Lung (tissue), 12 donors: Measurements from ENCODE around the gene CD226. TPM values are rescaled to one million over a fixed set of nuclear protein-coding genes. Genes with fewer than 3 reads are reported as not detected.
"Not testable (repeated sequence)": the region's sequence is repeated elsewhere in the genome, so short reads cannot be mapped to it uniquely, and the experiment has no call there.

Experiments used
- ATAC-seq: fragments of 200-7000 bp; cut with Tn5 transposase; one replicate; pipeline ENCODE4 v1.9.1; 2020; ENCODE audit warnings: moderate number of reproducible peaks; ENCODE audit not compliant: insufficient read depth, low FRiP score
- DNase-seq, 3 donors: peaks; one replicate each; pipeline ENCODE4 v3.0.0-alpha.2; 2013 to 2017
- H3K27ac ChIP-seq, 2 donors: one replicate each; pipeline ENCODE4 v1.5.1; 2013; ENCODE audit warnings: mild to moderate bottlenecking in 2 of 2, moderate library complexity in 2 of 2, control low read depth in 1 of 2, inconsistent platforms in 1 of 2, low read depth in 1 of 2, low read length in 1 of 2
- H3K27me3 ChIP-seq, 3 donors: one replicate each; pipeline ENCODE4 v1.5.1; 2013; ENCODE audit warnings: low read length in 2 of 3; ENCODE audit not compliant: control insufficient read depth in 3 of 3, insufficient read depth in 3 of 3
- H3K36me3 ChIP-seq, 4 donors: one replicate each; pipeline ENCODE4 v1.5.1; 2013; ENCODE audit warnings: low read length in 4 of 4, mild to moderate bottlenecking in 1 of 4, moderate library complexity in 1 of 4; ENCODE audit not compliant: control insufficient read depth in 4 of 4, insufficient read depth in 4 of 4
- H3K4me1 ChIP-seq, 5 donors: one replicate each; pipeline ENCODE4 v1.5.1; 2013; ENCODE audit warnings: low read length in 5 of 5, mild to moderate bottlenecking in 2 of 5, moderate library complexity in 1 of 5; ENCODE audit not compliant: control insufficient read depth in 5 of 5, insufficient read depth in 5 of 5
- H3K4me3 ChIP-seq: one replicate; pipeline ENCODE4 v1.5.1; 2013; ENCODE audit warnings: mild to moderate bottlenecking, control low read depth, moderate library complexity
- H3K9ac ChIP-seq, 2 donors: one replicate each; pipeline ENCODE4 v1.5.1; 2013; ENCODE audit warnings: low read length in 2 of 2, control low read depth in 1 of 2; ENCODE audit not compliant: insufficient read depth in 1 of 2
- H3K9me3 ChIP-seq, 4 donors: one replicate each; pipeline ENCODE4 v1.5.1; 2013; ENCODE audit warnings: low read length in 3 of 4, mild to moderate bottlenecking in 1 of 4, moderate library complexity in 1 of 4; ENCODE audit not compliant: control insufficient read depth in 4 of 4, insufficient read depth in 3 of 4
- WGBS, 2 donors: extraction: QIAGEN DNeasy Blood & Tissue Kit; methylation state at CpG; one replicate each; pipeline ENCODE4 v1.1.7; 2013; 5-methylcytosine and 5-hydroxymethylcytosine counted together
- polyA plus RNA-seq, 2 donors: library from polyadenylated mRNA; stranded (reverse); fragments of 200-250 nt; gene quantifications; one replicate each; pipeline ENCODE4 v1.2.1, GENCODE V29; 2013
- total RNA-seq, 2 donors: library from RNA; depleted of rRNA in 1 of 2; stranded (reverse); fragments of >200 nt in 1 of 2; gene quantifications; one replicate each; pipeline ENCODE4 v1.2.1, GENCODE V29; 2014 to 2021
- TF ChIP-seq, protein P1 (sequence below): IDR thresholded peaks from 2 replicates; pipeline ENCODE4 v1.5.1; 2012; ENCODE audit warnings: mild to moderate bottlenecking; ENCODE audit errors: control extremely low read depth, extremely low read depth
- donor health status: control.
- donor health status: control.
- donor health status: Bipolar disorder and iron deficiency.
- donor health status: healthy.
- donor health status: DM: yes; HTN: yes; CAD: no.

CD226 gene
- total and polyA plus RNA-seq, 4 donors, result 0.49 to 6.3 (median 2.7) TPM

GRCh38 chr18:69871363-69871762 lies 76.3 kb downstream of the CD226 start:
- DNase-seq (no peak), ATAC-seq (no peak)
- peaks cover 0 to 2% (median 0%) of the 10 kb centered on the region in 5 donors for H3K4me1 ChIP-seq
- H3K27me3 ChIP-seq, result no peaks in the 10 kb centered on the region
- no peaks in the 10 kb centered on the region for H3K9me3 ChIP-seq
- TF ChIP-seq, protein P1, sequence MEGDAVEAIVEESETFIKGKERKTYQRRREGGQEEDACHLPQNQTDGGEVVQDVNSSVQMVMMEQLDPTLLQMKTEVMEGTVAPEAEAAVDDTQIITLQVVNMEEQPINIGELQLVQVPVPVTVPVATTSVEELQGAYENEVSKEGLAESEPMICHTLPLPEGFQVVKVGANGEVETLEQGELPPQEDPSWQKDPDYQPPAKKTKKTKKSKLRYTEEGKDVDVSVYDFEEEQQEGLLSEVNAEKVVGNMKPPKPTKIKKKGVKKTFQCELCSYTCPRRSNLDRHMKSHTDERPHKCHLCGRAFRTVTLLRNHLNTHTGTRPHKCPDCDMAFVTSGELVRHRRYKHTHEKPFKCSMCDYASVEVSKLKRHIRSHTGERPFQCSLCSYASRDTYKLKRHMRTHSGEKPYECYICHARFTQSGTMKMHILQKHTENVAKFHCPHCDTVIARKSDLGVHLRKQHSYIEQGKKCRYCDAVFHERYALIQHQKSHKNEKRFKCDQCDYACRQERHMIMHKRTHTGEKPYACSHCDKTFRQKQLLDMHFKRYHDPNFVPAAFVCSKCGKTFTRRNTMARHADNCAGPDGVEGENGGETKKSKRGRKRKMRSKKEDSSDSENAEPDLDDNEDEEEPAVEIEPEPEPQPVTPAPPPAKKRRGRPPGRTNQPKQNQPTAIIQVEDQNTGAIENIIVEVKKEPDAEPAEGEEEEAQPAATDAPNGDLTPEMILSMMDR, result no peak
- H3K9ac ChIP-seq, result no peak overlapping the region
- H3K27ac ChIP-seq, result no peak overlapping the region
- no peaks in the 10 kb centered on the region for H3K36me3 ChIP-seq
- 92 to 93% methylated on average over 2 of the region's 2 CpGs for WGBS, 2 donors
- no peak overlapping the region for H3K4me3 ChIP-seq

DNA sequence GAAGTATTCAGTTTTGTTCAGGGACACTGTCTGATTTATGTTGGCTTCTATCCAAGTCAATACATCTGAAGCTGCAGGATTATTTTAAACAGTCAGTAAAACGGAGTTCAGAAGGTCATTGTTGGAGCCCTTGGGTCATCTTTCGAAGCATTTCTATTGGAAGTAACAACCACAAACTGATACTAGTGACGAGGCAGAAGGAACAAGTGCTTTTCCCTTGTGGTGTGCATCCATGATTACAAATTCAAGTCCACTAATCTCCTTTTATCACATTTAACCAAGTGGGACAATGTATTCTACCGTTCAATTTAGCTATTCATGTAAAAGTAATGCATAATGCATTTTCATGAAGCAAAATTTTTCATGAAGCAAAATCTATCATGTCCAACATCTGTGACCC lies 76.9 kb downstream of the CD226 start:
- Histone ChIP-seq H3K4me3 (no peak overlapping the region), H3K27ac (no peak overlapping the region), H3K9ac (no peak overlapping the region), H3K4me1 (peaks cover 0 to 2% (median 0%) of the 10 kb centered on the region in 5 donors), H3K9me3 (no peaks in the 10 kb centered on the region), H3K36me3 (no peaks in the 10 kb centered on the region), H3K27me3 (no peaks in the 10 kb centered on the region)
- TF ChIP-seq, protein P1, result no peak
- 83 to 87% methylated on average over 4 of the region's 4 CpGs for WGBS, 2 donors
- no peak for ATAC-seq
- DNase-seq, result no peak

- WGBS, 2 donors, result 69 to 81% methylated on average over 4 of the region's 4 CpGs
- Histone ChIP-seq H3K4me1 (no peaks in the 10 kb centered on the region), H3K27ac (no peak overlapping the region), H3K4me3 (no peak overlapping the region), H3K9ac (no peak overlapping the region), H3K9me3 (no peaks in the 10 kb centered on the region), H3K27me3 (no peaks in the 10 kb centered on the region), H3K36me3 (no peaks in the 10 kb centered on the region)
- no peak for ATAC-seq
- TF ChIP-seq, protein P1, result no peak
- no peak for DNase-seq
These were observed 81.5 kb downstream of the CD226 start for GRCh38 chr18:69866212-69866611.

DNA sequence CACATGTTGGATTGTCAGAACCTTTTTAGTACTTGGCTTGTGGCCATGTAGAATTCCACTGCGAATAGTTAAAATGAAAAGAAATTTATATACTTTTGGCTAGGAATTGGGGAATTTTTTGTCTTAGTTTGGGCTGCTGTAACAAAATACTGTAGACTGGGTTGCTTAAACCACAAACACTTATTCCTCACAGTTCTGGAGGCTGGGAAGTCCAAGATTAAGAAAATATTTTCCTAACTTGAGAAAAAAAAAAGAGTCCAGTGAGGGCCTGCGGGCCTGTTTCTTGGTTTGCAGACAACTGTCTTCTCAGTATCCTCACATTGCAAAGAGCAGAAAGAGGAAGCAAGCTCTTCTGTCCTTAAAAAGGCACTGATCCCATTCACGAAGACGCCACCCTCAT lies 81.9 kb downstream of the CD226 start:
- TF ChIP-seq, protein P1, result no peak
- DNase-seq (no peak), ATAC-seq (no peak)
- Histone ChIP-seq H3K4me3 (no peak overlapping the region), H3K9ac (no peak overlapping the region), H3K9me3 (no peaks in the 10 kb centered on the region), H3K27me3 (no peaks in the 10 kb centered on the region), H3K4me1 (no peaks in the 10 kb centered on the region), H3K27ac (no peak overlapping the region), H3K36me3 (no peaks in the 10 kb centered on the region)
- 40 to 54% methylated on average over 4 of the region's 4 CpGs for WGBS, 2 donors

GRCh38 chr18:69864802-69865201 lies 82.9 kb downstream of the CD226 start:
- not testable (repeated sequence) for H3K27me3 ChIP-seq, DNase-seq, H3K4me3 ChIP-seq, H3K9me3 ChIP-seq, H3K4me1 ChIP-seq, ATAC-seq, H3K9ac ChIP-seq, H3K27ac ChIP-seq, H3K36me3 ChIP-seq
- WGBS, 2 donors, result 87 to 91% methylated on average over 6 of the region's 6 CpGs
